MM.1S (cell line): ENCODE data around the gene OSGEP.

Experiments
- CTCF ChIP-seq: fragments of 300-600 bp; sonication (generic); IDR thresholded peaks from 2 replicates; pipeline ENCODE4 v1.5.1; 2016; ENCODE audit warnings: antibody characterized with exemption, low read length, mixed read lengths
- EZH2 ChIP-seq: fragments of 300-600 bp; sonication (generic); optimal IDR thresholded peaks from 2 replicates; pipeline ENCODE3; 2017; ENCODE audit warnings: low read depth, mild to moderate bottlenecking, antibody characterized with exemption, low read length, mixed read lengths
- EZH2phosphoT487 ChIP-seq: fragments of 300-600 bp; sonication (generic); IDR thresholded peaks from 2 replicates; pipeline ENCODE4 v1.6.1; 2018; ENCODE audit warnings: antibody characterized with exemption, low read length

GRCh38 chr14:20403521-20403920 lies 51.1 kb downstream of the OSGEP start:
- no peak for TF ChIP-seq EZH2
- TF ChIP-seq CTCF, result no peak
- TF ChIP-seq EZH2phosphoT487, result no peak
